ENCODE data around the gene CEP95. TPM values are rescaled to one million over a fixed set of nuclear protein-coding genes. Genes with fewer than 3 reads are reported as not detected.

Gene CEP95
- total RNA-seq, 1 experiment from 2014 or later, result 67.3 TPM

DNA sequence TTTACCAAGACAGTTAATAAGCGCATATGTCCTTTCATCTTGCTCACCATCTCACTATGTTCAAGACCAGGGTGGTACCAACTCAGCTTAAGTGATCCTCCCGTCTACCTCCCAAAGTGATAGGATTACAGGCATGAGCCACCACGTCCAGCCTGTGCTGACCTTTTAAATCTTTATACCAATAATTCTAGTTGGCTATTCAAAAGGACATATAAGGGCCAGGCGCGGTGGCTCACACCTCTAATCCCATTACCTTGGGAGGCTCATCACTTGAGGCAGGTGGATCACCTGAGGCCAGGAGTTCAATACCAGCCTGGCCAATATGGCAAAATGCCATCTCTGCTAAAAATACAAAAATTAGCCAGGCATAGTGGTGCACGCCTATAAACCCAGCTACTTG, 2.4 kb downstream of the CEP95 start:
- H3K9me3 Mint-ChIP-seq, result peaks cover 3 to 4% of the 10 kb centered on the region in 2 experiments; a peak in 3 of 5 replicates

More for the DNA sequence above, 2.4 kb downstream of the CEP95 start:
- no peak overlapping the region for H3K14ac ChIP-seq (ENCODE audit: insufficient read depth, low read length)
- H2AK5ac ChIP-seq (ENCODE audit: insufficient read length, low read length), result no peak overlapping the region
- no peaks in the 10 kb centered on the region for H3K9me3 ChIP-seq (ENCODE audit: control insufficient read depth, low read depth, low read length)
- no peak overlapping the region for H3K56ac ChIP-seq (ENCODE audit: insufficient read length, low read depth, low read length)
- no peak overlapping the region for H2BK5ac ChIP-seq (ENCODE audit: insufficient read length, low read length)
- no peaks in the 10 kb centered on the region for H3K4me1 ChIP-seq (ENCODE audit: insufficient read depth, low read length)
- no peak overlapping the region for H2BK120ac ChIP-seq (ENCODE audit: low read depth, low read length, poor library complexity, severe bottlenecking)
- no peak overlapping the region for H2BK12ac ChIP-seq (ENCODE audit: insufficient read length, low read depth, low read length)
- H3K4me2 ChIP-seq (ENCODE audit: insufficient read depth, insufficient read length, low read length), result no peak overlapping the region
- H2AFZ ChIP-seq (ENCODE audit: low read length), result no peak overlapping the region
- no peak overlapping the region for H3K4ac ChIP-seq (ENCODE audit: low read depth, low read length)
- H3K4me3 Mint-ChIP-seq, result peak overlapping the region; percentile 33 to 56; a peak in 2 of 5 replicates
- no peak overlapping the region for H3K18ac ChIP-seq (ENCODE audit: insufficient read length, low read depth, low read length)
- H3K27ac Mint-ChIP-seq, result no peak overlapping the region
- no CpG with 5 or more reads among the region's 6 CpGs for WGBS (ENCODE audit: extremely low coverage, insufficient read length, low lambda C conversion rate)
- no peaks in the 10 kb centered on the region for H4K20me1 ChIP-seq (ENCODE audit: control insufficient read depth, insufficient read depth, insufficient read length)
- H4K91ac ChIP-seq (ENCODE audit: insufficient read length, low read depth, low read length), result no peak overlapping the region
- H2BK20ac ChIP-seq (ENCODE audit: low read depth, low read length, poor library complexity, severe bottlenecking), result no peak overlapping the region
- no peak overlapping the region for H4K8ac ChIP-seq (replicated peaks; ENCODE audit: insufficient read length, low read depth, low read length)
- H3K27ac ChIP-seq (ENCODE audit: insufficient read length, low read depth, low read length), result no peak overlapping the region
- H3K79me2 ChIP-seq (ENCODE audit: insufficient read depth, low read length), result peaks cover 31% of the 10 kb centered on the region
- DNase-seq, result no peak
- peaks cover 10% of the 10 kb centered on the region; the same call in 1 of the 2 replicates for H3K27me3 Mint-ChIP-seq (ENCODE audit: low read depth)
- no peaks in the 10 kb centered on the region for H3K27me3 ChIP-seq (ENCODE audit: insufficient read depth, low read length)
- no peak overlapping the region for H4K5ac ChIP-seq (ENCODE audit: insufficient read length, low read depth, low read length)
- peaks cover 6% of the 10 kb centered on the region for H3K23me2 ChIP-seq (ENCODE audit: insufficient read length, low read depth, low read length, poor library complexity, severe bottlenecking)
- peaks cover 6% of the 10 kb centered on the region for H3K79me1 ChIP-seq (ENCODE audit: insufficient read depth, low read depth, low read length, poor library complexity, severe bottlenecking)
- peaks cover 47 to 79% (median 70%) of the 10 kb centered on the region in 3 experiments for H3K36me3 Mint-ChIP-seq (ENCODE audit: insufficient read depth in 1 of 3, low read depth in 3 of 3)
- peaks cover 19 to 31% of the 10 kb centered on the region in 2 experiments for H3K4me1 Mint-ChIP-seq
- no peak overlapping the region for H3K9ac ChIP-seq (ENCODE audit: extremely low read depth, insufficient read length, low read length)
- H3T11ph ChIP-seq (ENCODE audit: low read length), result no peak overlapping the region
- TF ChIP-seq, protein P1, sequence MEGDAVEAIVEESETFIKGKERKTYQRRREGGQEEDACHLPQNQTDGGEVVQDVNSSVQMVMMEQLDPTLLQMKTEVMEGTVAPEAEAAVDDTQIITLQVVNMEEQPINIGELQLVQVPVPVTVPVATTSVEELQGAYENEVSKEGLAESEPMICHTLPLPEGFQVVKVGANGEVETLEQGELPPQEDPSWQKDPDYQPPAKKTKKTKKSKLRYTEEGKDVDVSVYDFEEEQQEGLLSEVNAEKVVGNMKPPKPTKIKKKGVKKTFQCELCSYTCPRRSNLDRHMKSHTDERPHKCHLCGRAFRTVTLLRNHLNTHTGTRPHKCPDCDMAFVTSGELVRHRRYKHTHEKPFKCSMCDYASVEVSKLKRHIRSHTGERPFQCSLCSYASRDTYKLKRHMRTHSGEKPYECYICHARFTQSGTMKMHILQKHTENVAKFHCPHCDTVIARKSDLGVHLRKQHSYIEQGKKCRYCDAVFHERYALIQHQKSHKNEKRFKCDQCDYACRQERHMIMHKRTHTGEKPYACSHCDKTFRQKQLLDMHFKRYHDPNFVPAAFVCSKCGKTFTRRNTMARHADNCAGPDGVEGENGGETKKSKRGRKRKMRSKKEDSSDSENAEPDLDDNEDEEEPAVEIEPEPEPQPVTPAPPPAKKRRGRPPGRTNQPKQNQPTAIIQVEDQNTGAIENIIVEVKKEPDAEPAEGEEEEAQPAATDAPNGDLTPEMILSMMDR (conservative IDR thresholded peaks at IDR 0.05), result no peak
- H2BK15ac ChIP-seq (ENCODE audit: low read depth, low read length), result no peak overlapping the region
- no peak overlapping the region for H3K23ac ChIP-seq (ENCODE audit: insufficient read length, low read depth, low read length)

All from H9 (cell line).